Measurements from ENCODE around the gene SLC22A14. TPM values are rescaled to one million over a fixed set of nuclear protein-coding genes. Genes with fewer than 3 reads are reported as not detected.
"Not testable (repeated sequence)": the region's sequence is repeated elsewhere in the genome, so short reads cannot be mapped to it uniquely, and the experiment has no call there.

The SLC22A14 gene
- under 1 TPM in 2 of 10 donors, not detected in 8; 0.17 to 0.28 TPM for total RNA-seq
- under 1 TPM; 0.06 to 0.37 TPM for polyA plus RNA-seq
- long read RNA-seq, donor 1, result 0 reads
- long read RNA-seq, donor 2, result 0 reads
- long read RNA-seq, donor 3, result 0 reads

- no peak for TF ChIP-seq CTCF (IDR thresholded peaks at IDR 0.05)
- Histone ChIP-seq H3K27ac (no peak within 1 kb of the TSS), H3K4me1 (no peaks in the 10 kb centered on the region), H3K27me3 (no peaks in the 10 kb centered on the region), H3K9me3 (no peaks in the 10 kb centered on the region), H3K4me3 (no peak within 1 kb of the TSS), H3K36me3 (no peaks in the 10 kb centered on the region)
- intact Hi-C loops (cut with DNase I), result loop anchor here in 1 of 10 donors (5.0 kb wide), 1 partner anchor 390 kb away; no protein-coding TSS in a partner anchor
- WGBS, 2 donors, result 90 to 91% methylated on average over 14 of the region's 14 CpGs
- ATAC-seq, result no peak
- DNase-seq, result no peak
Measured at GRCh38 chr3:38281895-38282686, at the start of gene SLC22A14. Gene SLC22A14, plus strand, starts transcription at chr3:38282294. Its CDS starts 23,733 bp downstream, at chr3:38306027.

GRCh38 chr3:38232701-38233100 is 49.4 kb upstream of the SLC22A14 start:
- Histone ChIP-seq H3K27ac (no peak overlapping the region), H3K4me3 (no peak overlapping the region), H3K36me3 (peaks cover 0 to 92% (median 18%) of the 10 kb centered on the region in 9 donors), H3K27me3 (no peaks in the 10 kb centered on the region), H3K4me1 (peaks cover 0 to 18% (median 6%) of the 10 kb centered on the region in 9 donors), H3K9me3 (peaks cover 0 to 11% (median 3%) of the 10 kb centered on the region in 11 donors)
- no peak for TF ChIP-seq CTCF (IDR thresholded peaks at IDR 0.05)
- intact Hi-C loops (cut with DNase I), result no loop called here
- DNase-seq (no peak), ATAC-seq (no peak)
- 87 to 98% methylated on average over 2 of the region's 2 CpGs for WGBS, 2 donors

- H3K4me3 ChIP-seq, result no peak overlapping the region
- H3K27ac ChIP-seq, result no peak overlapping the region
- ATAC-seq (no peak), DNase-seq (no peak)
- H3K27me3 ChIP-seq, result no peaks in the 10 kb centered on the region
- peaks cover 0 to 97% (median 31%) of the 10 kb centered on the region in 9 donors for H3K36me3 ChIP-seq
- no peaks in the 10 kb centered on the region for H3K4me1 ChIP-seq
- TF ChIP-seq CTCF (IDR thresholded peaks at IDR 0.05), result no peak
- H3K9me3 ChIP-seq, result peaks cover 0 to 27% (median 13%) of the 10 kb centered on the region in 11 donors
- intact Hi-C loops (cut with DNase I), result no loop called here
Measured at GRCh38 chr3:38235466-38235865, 46.6 kb upstream of the SLC22A14 start.

GRCh38 chr3:38238416-38239008 is 43.6 kb upstream of the SLC22A14 start:
- DNase-seq (no peak), ATAC-seq (no peak)
- no peak overlapping the region for H3K27ac ChIP-seq
- H3K9me3 ChIP-seq, result peaks cover 0 to 27% (median 13%) of the 10 kb centered on the region in 11 donors
- no peak overlapping the region for H3K4me3 ChIP-seq
- no peaks in the 10 kb centered on the region for H3K27me3 ChIP-seq
- 97 to 98% methylated on average over 2 of the region's 2 CpGs for WGBS, 2 donors
- H3K36me3 ChIP-seq, result peaks cover 0 to 93% (median 31%) of the 10 kb centered on the region in 9 donors
- no peaks in the 10 kb centered on the region for H3K4me1 ChIP-seq
- no peak for TF ChIP-seq CTCF (IDR thresholded peaks at IDR 0.05)
- intact Hi-C loops (cut with DNase I), result no loop called here

GRCh38 chr3:38242812-38243211 is 39.3 kb upstream of the SLC22A14 start:
- H3K27ac ChIP-seq, DNase-seq, ATAC-seq, H3K27me3 ChIP-seq, H3K4me3 ChIP-seq: not testable (repeated sequence)
- Histone ChIP-seq H3K9me3 (peaks cover 0 to 16% (median 11%) of the 10 kb centered on the region in 11 donors), H3K36me3 (peaks cover 0 to 90% (median 24%) of the 10 kb centered on the region in 9 donors), H3K4me1 (peaks cover 0 to 10% (median 6%) of the 10 kb centered on the region in 9 donors)
- 97 to 99% methylated on average over 4 of the region's 4 CpGs for WGBS, 2 donors
- intact Hi-C loops (cut with DNase I), result loop anchor here in 5 of 10 donors (10.0 kb wide), 1 partner anchor 108 kb away; the partner anchor contains the start of genes ACAA1 (in 5 of the 5) and MYD88 (in 5 of the 5)

All from heart right ventricle (tissue), 16 donors.